AG04449 (cell line): ENCODE measurements around the gene BARX2.

Experiments
- CTCF ChIA-PET: fragments of 350-600 bp; formaldehyde crosslinking; extraction: SDS; loops from one replicate; lab custom pipeline; 2021; ENCODE audit warnings: antibody characterized with exemption; lab: Yijun Ruan, JAX
- POLR2A ChIA-PET: fragments of 400-600, 350-600 bp; formaldehyde crosslinking; extraction: SDS; loops from one replicate; lab custom pipeline; 2020; ENCODE audit warnings: antibody characterized with exemption, inconsistent platforms; lab: Yijun Ruan, JAX
- DNase-seq: peaks from one replicate; pipeline ENCODE4 v3.0.0-alpha.2; 2010; ENCODE audit warnings: low read depth, low spot score
- H3K4me3 ChIP-seq: 2 replicates; pipeline ENCODE4 v1.5.1; 2011; ENCODE audit warnings: low read depth, mild to moderate bottlenecking, control low read depth, low read length
- CTCF ChIP-seq: IDR thresholded peaks from one replicate; pipeline ENCODE4 v1.5.1; 2011; ENCODE audit warnings: mild to moderate bottlenecking, moderate library complexity, low read length, control low read depth, inconsistent platforms; ENCODE audit not compliant: insufficient read depth; ENCODE audit errors: missing control alignments

BARX2 gene

GRCh38 chr11:129453293-129453721, 77.7 kb downstream of the BARX2 start:
- ChIA-PET CTCF (no interaction called here), POLR2A (no interaction called here)
- H3K4me3 ChIP-seq: no peak overlapping the region
- no peak for DNase-seq
- no peak for TF ChIP-seq CTCF

DNA sequence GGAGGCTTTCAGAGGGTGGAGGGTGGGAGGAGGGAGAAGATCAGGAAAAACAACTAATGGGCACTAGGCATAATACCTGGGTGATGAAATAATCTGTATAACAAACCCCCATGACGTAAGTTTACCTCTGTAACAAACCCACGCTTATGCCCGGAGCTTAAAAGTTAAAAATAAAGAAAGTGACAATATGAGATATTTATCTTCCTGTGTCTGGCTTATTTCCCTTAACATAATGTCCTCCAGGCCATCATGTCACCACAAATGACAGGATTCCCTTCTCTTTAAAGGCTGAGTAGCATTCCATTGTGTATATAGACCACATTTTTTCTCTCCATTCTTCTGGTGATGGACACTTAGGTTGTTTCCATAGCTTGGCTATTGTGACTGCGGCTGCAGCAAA, 79.5 kb downstream of the BARX2 start:
- no peak for TF ChIP-seq CTCF
- CTCF ChIA-PET: no interaction called here
- POLR2A ChIA-PET: no interaction called here
- no peak overlapping the region for H3K4me3 ChIP-seq
- no peak for DNase-seq

DNA sequence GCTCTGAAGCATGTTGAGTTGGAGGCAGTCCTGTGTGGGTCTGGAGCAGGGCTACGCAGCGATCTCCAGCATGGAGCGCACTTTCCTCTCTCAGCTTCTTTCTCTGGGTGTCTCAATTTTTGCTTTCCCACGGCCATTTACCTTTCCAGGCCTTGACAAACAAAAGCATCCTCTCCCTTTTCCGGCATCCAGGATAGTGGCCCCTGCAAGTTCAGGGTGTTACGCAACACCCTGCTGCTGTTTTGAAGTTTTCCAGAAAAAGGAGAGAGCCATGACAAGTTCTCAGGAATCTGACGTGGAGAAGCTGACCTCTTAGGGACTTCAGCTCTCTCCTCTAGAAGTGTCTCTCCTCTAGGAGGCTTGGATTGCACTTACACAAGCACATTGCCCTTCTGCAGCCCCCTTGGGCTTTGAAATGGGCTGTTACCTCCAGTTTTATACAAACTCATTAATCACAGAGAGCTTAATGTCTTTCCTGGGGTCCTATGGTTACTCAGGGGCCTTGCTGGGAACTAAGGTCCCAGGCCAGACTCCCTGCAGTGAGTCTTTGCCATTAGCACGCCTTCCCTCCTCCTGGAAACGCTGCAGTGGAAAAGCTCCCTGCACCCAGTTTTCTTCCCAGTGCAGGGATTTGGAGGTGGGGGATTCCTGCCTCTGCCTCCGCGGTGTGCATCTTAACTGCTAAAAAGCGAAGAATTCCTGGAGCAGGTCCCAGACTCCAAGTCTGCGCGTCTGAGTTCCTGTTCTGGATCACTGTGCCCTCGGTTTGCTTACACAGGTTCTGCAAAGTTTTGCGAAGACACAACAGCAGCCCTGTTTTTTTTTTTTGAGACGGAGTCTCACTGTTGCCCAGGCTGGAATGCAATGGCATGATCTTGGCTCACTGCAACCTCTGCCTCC, 80.4 kb downstream of the BARX2 start:
- no peak overlapping the region for H3K4me3 ChIP-seq
- ChIA-PET POLR2A (no interaction called here), CTCF (no interaction called here)
- no peak for TF ChIP-seq CTCF
- no peak for DNase-seq

DNA sequence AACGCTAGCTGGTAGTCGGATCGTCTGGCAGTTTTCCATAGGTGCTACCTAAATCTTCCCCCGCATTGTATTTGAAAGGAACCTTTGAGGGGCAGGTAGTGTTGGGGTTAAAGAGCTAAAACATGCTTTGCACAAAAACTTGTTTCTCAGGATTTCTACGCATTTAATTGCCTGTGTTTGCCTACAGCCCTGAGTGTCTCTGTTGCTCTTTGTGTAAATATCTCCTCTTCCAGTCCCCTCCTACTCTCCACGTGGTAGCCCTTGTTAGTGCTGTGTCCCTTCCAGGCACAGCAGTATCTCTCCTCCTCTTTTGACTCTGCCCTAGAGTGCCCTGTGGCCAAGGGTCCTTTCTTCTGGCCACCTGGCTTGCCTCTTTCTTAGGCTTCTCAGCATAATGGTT, 81.7 kb downstream of the BARX2 start:
- no peak overlapping the region for H3K4me3 ChIP-seq
- no peak for DNase-seq
- TF ChIP-seq CTCF: no peak
- CTCF ChIA-PET: no interaction called here
- POLR2A ChIA-PET: no interaction called here

GRCh38 chr11:129458278-129458677, 82.6 kb downstream of the BARX2 start:
- no peak for TF ChIP-seq CTCF
- ChIA-PET POLR2A (no interaction called here), CTCF (no interaction called here)
- no peak for DNase-seq
- no peak overlapping the region for H3K4me3 ChIP-seq

DNA sequence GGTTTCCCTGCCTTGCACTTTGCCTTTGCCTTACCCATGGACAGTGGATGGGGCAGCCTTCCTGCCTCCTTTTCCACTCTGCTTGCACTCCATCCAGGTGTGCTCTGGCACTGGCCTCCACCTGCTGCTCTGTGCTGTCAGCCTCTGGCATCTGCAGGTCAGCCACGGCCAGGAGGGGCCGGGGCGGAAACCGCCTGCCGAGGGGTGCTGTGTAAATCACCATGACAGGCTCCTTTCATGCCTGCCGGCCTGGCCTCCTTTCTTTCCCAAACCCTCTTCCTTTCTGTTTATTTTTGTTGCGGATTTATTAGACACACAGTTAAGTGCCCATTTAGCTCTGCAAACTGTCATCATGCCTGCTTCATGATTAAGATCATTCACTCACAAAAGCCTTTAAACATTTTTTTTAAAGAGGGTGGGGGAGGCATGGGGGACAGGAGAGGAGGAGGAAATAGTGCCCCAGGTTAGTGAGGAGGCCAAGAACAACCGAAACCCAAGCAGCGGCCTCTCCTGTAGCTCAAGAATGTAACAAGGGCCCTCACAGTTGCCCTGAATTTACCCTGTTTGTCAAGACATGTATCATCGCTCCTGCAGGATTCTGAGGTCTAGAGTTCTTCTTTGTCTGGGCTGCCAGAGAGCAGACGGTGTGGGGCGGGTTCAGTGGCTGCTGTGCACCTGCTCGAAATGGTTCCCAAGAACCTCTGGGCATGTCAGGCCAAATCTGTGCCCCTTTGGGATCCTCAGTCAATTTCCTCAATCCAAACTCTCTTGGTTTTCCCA, 83.3 kb downstream of the BARX2 start:
- no peak for TF ChIP-seq CTCF
- H3K4me3 ChIP-seq: no peak overlapping the region
- POLR2A ChIA-PET: no interaction called here
- CTCF ChIA-PET: no interaction called here
- no peak for DNase-seq
